Endodermal cell (in vitro differentiated cells): ENCODE data around the gene TBL2. TPM values are rescaled to one million over a fixed set of nuclear protein-coding genes. Genes with fewer than 3 reads are reported as not detected.
A peak's percentile ranks its signal among the peaks of the same experiment; 100 is the strongest.
"Not testable (repeated sequence)": the region's sequence is repeated elsewhere in the genome, so short reads cannot be mapped to it uniquely, and the experiment has no call there.

Source experiments
- DNase-seq: peaks from one replicate; pipeline ENCODE4 v3.0.0-alpha.2; 2017
- H3K27ac ChIP-seq: 2 replicates; pipeline ENCODE4 v1.5.1; 2013; ENCODE audit warnings: mild to moderate bottlenecking, low read depth, low read length, moderate library complexity
- H3K27me3 ChIP-seq: 2 replicates; pipeline ENCODE4 v1.6.1; 2013; ENCODE audit warnings: mild to moderate bottlenecking, low read length, moderate library complexity; ENCODE audit not compliant: insufficient read depth, control insufficient read depth, poor library complexity, severe bottlenecking
- H3K36me3 ChIP-seq: 2 replicates; pipeline ENCODE4 v1.7.0; 2013; ENCODE audit warnings: mild to moderate bottlenecking, low read length, moderate library complexity; ENCODE audit not compliant: control insufficient read depth, insufficient read depth
- H3K4me1 ChIP-seq: one replicate; pipeline ENCODE4 v1.7.0; 2013; ENCODE audit warnings: low read length; ENCODE audit not compliant: control insufficient read depth, insufficient read depth
- H3K4me3 ChIP-seq: 2 replicates; pipeline ENCODE4 v1.5.1; 2013; ENCODE audit warnings: mild to moderate bottlenecking, low read length, moderate library complexity
- H3K9ac ChIP-seq: 2 replicates; pipeline ENCODE4 v1.6.1; 2013; ENCODE audit warnings: mild to moderate bottlenecking, low read length, moderate library complexity; ENCODE audit not compliant: poor library complexity, severe bottlenecking; ENCODE audit errors: extremely low read depth
- H3K9me3 ChIP-seq: 2 replicates; pipeline ENCODE4 v1.6.1; 2013; ENCODE audit warnings: mild to moderate bottlenecking, low read length, moderate library complexity; ENCODE audit not compliant: control insufficient read depth
- H3K27ac Mint-ChIP-seq: 2 replicates; pipeline ENCODE4 v1.8.0; 2020; ENCODE audit warnings: mixed read lengths
- H3K27me3 Mint-ChIP-seq: 2 replicates; pipeline ENCODE4 v1.8.0; 2021; ENCODE audit warnings: mild to moderate bottlenecking, mixed read lengths; ENCODE audit not compliant: insufficient read depth
- H3K36me3 Mint-ChIP-seq: 2 replicates; pipeline ENCODE4 v1.8.0; 2020; ENCODE audit warnings: low read depth, mixed read lengths
- H3K4me1 Mint-ChIP-seq: 2 replicates; pipeline ENCODE4 v1.8.0; 2020; ENCODE audit warnings: mixed read lengths
- H3K4me3 Mint-ChIP-seq: 2 replicates; pipeline ENCODE4 v1.8.0; 2020; ENCODE audit warnings: mild to moderate bottlenecking, moderate library complexity, mixed read lengths
- H3K9me3 Mint-ChIP-seq: 2 replicates; pipeline ENCODE4 v1.8.0; 2020; ENCODE audit warnings: mild to moderate bottlenecking, mixed read lengths
- WGBS, 2 experiments: methylation state at CpG; one replicate each; pipeline versions ENCODE4 v1.1.5 to v1.1.7; 2013; ENCODE audit warnings: missing lambda C conversion rate in 2 of 2, mixed read lengths in 1 of 2; ENCODE audit not compliant: insufficient coverage in 1 of 2, insufficient read length in 1 of 2; 5-methylcytosine and 5-hydroxymethylcytosine counted together
- total RNA-seq, 2 donors: library from RNA; stranded (reverse); fragmentation: NEBNext Ultra II Directional in 1 of 2; extraction: Animal tissue kit (Norgen Biotek cat#: 25700) in 1 of 2; gene quantifications; 2 replicates in 1 of 2; 3 replicates in 1 of 2; pipeline ENCODE4 v1.2.1, GENCODE V29; 2021
- TF ChIP-seq, protein P1 (sequence below): fragments of 200-600 bp; sonication (generic); conservative IDR thresholded peaks from 2 replicates; pipeline ENCODE4 v1.5.0; 2021; ENCODE audit warnings: antibody characterized with exemption, mild to moderate bottlenecking

TBL2 gene
- total RNA-seq, 2 donors from 2014 or later = 55.7 to 59.7 TPM

DNA sequence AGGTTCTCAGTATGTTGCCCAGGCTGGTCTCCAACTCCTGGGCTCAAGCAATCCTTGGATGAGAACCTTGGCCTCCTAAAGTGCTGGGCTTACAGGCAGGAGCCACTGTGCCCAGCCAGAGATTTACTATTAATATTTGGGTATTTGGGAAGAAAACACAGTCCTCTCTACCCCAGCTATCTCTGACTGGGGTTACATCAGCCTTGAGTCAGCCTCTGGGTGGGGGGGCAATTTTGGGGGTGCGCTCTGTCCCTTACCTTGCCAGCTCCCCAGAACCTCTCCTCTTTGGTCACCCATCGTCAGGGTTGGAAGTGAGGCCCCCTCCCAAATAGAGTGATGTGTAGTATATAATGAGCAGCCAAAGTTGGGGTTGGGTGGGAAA lies 44.1 kb upstream of the TBL2 start:
- DNase-seq = no peak
- peaks cover 35% of the 10 kb centered on the region for H3K27me3 ChIP-seq
- H3K27ac ChIP-seq = no peak overlapping the region
- peak overlapping the region; percentile 75 for H3K4me3 ChIP-seq
- no peaks in the 10 kb centered on the region for H3K9me3 ChIP-seq
- no peak overlapping the region for H3K9ac ChIP-seq
- H3K27ac Mint-ChIP-seq = no peak overlapping the region
- peaks cover 8% of the 10 kb centered on the region for H3K4me1 ChIP-seq
- WGBS, 2 experiments = 46 to 80% methylated on average over 1 to 2 of the region's 2 CpGs
- peaks cover 1% of the 10 kb centered on the region for H3K36me3 Mint-ChIP-seq
- no peaks in the 10 kb centered on the region for H3K9me3 Mint-ChIP-seq
- H3K4me1 Mint-ChIP-seq = peaks cover 4% of the 10 kb centered on the region
- H3K27me3 Mint-ChIP-seq = peaks cover 45% of the 10 kb centered on the region
- peak overlapping the region; percentile 67 for H3K4me3 Mint-ChIP-seq
- TF ChIP-seq, protein P1, sequence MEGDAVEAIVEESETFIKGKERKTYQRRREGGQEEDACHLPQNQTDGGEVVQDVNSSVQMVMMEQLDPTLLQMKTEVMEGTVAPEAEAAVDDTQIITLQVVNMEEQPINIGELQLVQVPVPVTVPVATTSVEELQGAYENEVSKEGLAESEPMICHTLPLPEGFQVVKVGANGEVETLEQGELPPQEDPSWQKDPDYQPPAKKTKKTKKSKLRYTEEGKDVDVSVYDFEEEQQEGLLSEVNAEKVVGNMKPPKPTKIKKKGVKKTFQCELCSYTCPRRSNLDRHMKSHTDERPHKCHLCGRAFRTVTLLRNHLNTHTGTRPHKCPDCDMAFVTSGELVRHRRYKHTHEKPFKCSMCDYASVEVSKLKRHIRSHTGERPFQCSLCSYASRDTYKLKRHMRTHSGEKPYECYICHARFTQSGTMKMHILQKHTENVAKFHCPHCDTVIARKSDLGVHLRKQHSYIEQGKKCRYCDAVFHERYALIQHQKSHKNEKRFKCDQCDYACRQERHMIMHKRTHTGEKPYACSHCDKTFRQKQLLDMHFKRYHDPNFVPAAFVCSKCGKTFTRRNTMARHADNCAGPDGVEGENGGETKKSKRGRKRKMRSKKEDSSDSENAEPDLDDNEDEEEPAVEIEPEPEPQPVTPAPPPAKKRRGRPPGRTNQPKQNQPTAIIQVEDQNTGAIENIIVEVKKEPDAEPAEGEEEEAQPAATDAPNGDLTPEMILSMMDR = no peak
- no peaks in the 10 kb centered on the region for H3K36me3 ChIP-seq

DNA sequence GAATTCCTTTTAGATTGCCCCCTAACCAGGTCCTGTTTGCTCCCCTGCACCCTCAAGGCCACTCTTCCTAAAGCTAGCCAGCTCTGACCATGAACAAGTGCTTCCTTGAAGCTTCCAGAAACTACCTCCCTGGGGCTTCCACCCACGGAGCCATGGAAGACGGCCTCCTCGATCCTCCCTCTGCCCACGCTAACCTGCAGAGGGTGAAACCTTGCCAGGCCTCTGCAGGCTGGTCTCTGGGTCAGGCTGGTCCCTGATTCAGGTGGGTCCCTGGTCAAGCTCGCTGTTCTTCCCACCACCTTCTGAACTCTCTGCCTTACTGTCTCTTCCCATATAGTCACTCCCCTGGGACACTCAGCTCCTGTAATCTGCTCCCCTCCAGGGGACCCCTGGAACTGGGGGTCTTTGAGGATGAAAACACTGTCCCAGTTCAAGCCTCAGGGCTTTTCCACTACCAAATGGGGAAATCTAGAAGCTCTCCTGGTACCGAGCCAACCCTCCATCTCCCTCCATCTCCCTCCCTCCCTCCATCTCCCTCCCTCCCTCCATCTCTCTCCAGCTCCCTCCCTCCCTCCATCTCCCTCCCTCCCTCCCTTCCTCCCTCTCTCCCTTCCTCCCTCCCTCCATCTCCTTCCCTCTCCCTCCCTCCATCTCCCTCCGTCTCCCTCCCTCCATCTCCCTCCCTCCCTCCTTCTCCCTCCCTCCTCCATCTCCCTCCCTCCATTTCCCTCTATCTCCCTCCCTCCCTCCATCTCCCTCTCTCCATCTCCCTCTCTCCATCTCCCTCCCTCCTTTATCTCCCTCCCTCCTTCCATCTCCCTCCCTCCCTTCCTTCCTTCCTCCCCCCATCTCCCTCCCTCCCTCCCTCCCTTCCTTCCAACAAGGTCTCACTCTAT lies 43.0 kb upstream of the TBL2 start:
- no peak overlapping the region for H3K9ac ChIP-seq
- Mint-ChIP-seq H3K4me3 (no peak overlapping the region), H3K27ac (no peak overlapping the region), H3K36me3 (peaks cover 1% of the 10 kb centered on the region), H3K27me3 (peaks cover 36% of the 10 kb centered on the region), H3K4me1 (peaks cover 4% of the 10 kb centered on the region), H3K9me3 (no peaks in the 10 kb centered on the region)
- peaks cover 31% of the 10 kb centered on the region for H3K27me3 ChIP-seq
- H3K9me3 ChIP-seq = no peaks in the 10 kb centered on the region
- 74% methylated on average over 5 to 7 of the region's 7 CpGs for WGBS, 2 experiments
- H3K36me3 ChIP-seq = no peaks in the 10 kb centered on the region
- DNase-seq = no peak
- H3K4me3 ChIP-seq = no peak overlapping the region
- peaks cover 8% of the 10 kb centered on the region for H3K4me1 ChIP-seq
- H3K27ac ChIP-seq = no peak overlapping the region
- TF ChIP-seq, protein P1 = no peak

DNA sequence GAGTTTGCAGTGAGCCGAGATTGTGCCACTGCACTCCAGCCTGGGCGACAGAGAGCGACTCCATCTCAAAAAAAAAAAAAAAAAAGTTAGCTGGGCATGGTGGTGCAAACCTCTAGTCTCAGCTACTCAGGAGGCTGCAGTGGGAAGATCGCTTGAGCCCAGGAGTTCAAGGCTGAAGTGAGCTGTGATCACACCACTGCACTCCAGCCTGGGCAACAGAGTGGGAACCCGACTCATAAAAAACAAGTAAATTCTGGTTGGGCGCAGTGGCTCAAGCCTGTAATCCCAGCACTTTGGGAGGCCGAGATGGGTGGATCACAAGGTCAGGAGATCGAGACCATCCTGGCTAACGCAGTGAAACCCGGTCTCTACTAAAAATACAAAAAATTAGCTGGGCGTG lies 41.0 kb upstream of the TBL2 start:
- not testable (repeated sequence) for DNase-seq, H3K36me3 Mint-ChIP-seq, H3K9me3 Mint-ChIP-seq, H3K27ac Mint-ChIP-seq, H3K4me1 Mint-ChIP-seq, H3K4me3 Mint-ChIP-seq, H3K27ac ChIP-seq, H3K4me3 ChIP-seq, H3K36me3 ChIP-seq, H3K9me3 ChIP-seq, H3K9ac ChIP-seq, H3K4me1 ChIP-seq
- 92% methylated on average over 5 to 10 of the region's 11 CpGs for WGBS, 2 experiments
- H3K27me3 ChIP-seq = peaks cover 21% of the 10 kb centered on the region
- H3K27me3 Mint-ChIP-seq = peaks cover 23% of the 10 kb centered on the region
